ENCODE results near the gene FBN2.

- TF ChIP-seq SMARCE1 (IDR thresholded peaks at IDR 0.05) (no peak), KDM1A (IDR thresholded peaks at IDR 0.05) (no peak), HNRNPK (IDR thresholded peaks at IDR 0.05; ENCODE audit: low read depth, low read length, poor library complexity, severe bottlenecking) (no peak), ZKSCAN1 (IDR thresholded peaks at IDR 0.05; ENCODE audit: low read depth, low read length) (no peak), CTCF (IDR thresholded peaks at IDR 0.05 in 2 of 3, conservative IDR thresholded peaks at IDR 0.05 in 1 of 3; ENCODE audit: insufficient read depth in 2 of 3, low read depth in 1 of 3, low read length in 3 of 3) (no peak), GTF2B (IDR thresholded peaks at IDR 0.05; ENCODE audit: extremely low read depth, insufficient read length) (no peak), PRDM10 (IDR thresholded peaks at IDR 0.05; ENCODE audit: partially characterized antibody) (no peak), MXD1 (CRISPR knock-in tag; IDR thresholded peaks at IDR 0.05; ENCODE audit: borderline replicate concordance, poor library complexity, severe bottlenecking) (no peak), RAD21 (CRISPR knock-in tag; conservative IDR thresholded peaks at IDR 0.05 in 1 of 2, IDR thresholded peaks at IDR 0.05 in 1 of 2) (no peak), ZNF274 (IDR thresholded peaks at IDR 0.05; ENCODE audit: borderline replicate concordance, low read depth, low read length) (no peak)
These were observed 24.2 kb downstream of the FBN2 start for GRCh38 chr5:128513806-128514205.
